ENCODE results near the gene NCOA7. TPM values are rescaled to one million over a fixed set of nuclear protein-coding genes. Genes with fewer than 3 reads are reported as not detected.

The NCOA7 gene
- total RNA-seq, 4 donors from 2014 or later: 17.9 to 72.8 (median 40.6) TPM

DNA sequence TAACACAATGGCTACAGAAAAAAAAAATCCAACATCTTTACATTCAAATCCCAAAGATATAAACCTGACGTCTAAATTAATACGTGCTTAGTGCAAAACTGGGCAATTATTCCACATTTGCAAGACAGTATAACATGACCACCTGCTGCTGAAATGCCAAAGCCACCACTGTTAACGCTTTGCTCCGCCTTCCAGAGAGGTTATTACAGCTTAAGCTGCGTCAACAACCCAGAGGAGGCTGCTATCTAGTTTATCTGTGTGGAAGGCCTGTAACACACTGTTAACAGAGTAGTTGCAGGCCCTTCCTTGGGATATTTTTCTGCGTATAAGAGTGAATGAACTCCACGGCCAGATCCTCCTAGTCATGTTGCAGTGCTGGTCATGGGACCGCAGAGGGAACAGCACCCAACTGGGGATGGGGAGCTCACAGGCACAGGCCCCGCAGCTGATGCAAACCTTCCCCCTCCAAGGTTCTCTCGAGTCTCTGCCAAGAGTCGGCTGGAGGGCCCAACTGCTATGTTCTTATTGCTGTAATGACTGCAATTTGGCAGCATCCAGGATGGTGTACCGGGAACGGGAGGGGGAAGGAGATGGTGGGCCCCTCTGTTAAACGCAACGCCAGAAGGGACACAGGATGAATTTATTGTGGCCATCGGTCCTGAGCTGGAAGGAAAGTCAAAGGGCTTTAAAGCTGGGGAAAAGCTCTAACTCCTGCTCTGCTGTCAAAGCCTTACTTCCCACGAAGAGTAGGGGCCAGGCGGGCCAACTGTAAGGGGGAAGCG is 993 bp upstream of the NCOA7 start:
- no peaks in the 10 kb centered on the region for H3K36me3 ChIP-seq
- no peak for TF ChIP-seq CTCF (IDR thresholded peaks at IDR 0.05)
- TF ChIP-seq POLR2A (IDR thresholded peaks at IDR 0.05): peak in 1 of 2 donors; percentile 20
- no peaks in the 10 kb centered on the region for H3K4me1 ChIP-seq
- DNase-seq: peak; percentile 65 to 67
- peak overlapping the region; percentile 66 to 79 for H3K4me3 ChIP-seq
- H3K27ac ChIP-seq: peak overlapping the region; percentile 98 to 99
- intact Hi-C loops (cut with DNase I; ENCODE audit: low total_unique reads): no loop called here
- H3K27me3 ChIP-seq: no peaks in the 10 kb centered on the region
- no peaks in the 10 kb centered on the region for H3K9me3 ChIP-seq

DNA sequence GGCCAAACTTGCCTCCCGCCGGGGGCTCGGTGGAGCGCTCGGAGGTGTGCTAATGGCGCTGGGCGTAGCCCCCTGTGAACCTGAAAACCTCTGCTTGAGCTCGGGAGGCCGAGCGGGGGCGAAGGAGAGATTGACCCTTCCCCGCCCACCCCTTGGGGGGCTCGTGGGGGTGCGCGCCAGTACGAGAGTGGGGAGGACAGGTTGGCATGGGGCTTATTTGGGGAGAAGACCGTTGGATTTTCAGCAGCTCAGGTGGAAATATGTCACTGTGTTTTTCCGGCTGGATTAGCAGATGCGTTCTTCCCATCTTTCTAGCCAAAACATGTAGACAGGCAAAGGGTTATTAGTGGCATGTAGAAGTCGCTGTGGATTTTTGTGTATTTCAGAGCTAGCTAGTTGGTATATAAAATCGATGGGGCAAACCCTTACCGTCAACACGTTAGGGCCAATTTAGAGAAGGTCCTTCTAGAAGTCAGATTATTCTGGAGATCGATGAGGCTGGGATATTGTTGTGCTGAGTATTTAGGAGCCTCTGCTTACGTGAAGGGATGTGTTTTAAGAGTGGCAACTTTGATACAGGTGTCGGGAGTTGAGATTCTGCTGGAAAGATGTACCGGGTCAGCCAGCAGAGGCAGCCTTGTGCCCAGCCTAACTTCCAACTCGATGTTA is 525 bp downstream of the NCOA7 start:
- DNase-seq: peak in 1 of 2 donors; percentile 40
- intact Hi-C loops (cut with DNase I; ENCODE audit: low total_unique reads): no loop called here
- peak overlapping the region; percentile 98 to 99 for H3K27ac ChIP-seq
- no peaks in the 10 kb centered on the region for H3K4me1 ChIP-seq
- H3K9me3 ChIP-seq: no peaks in the 10 kb centered on the region
- no peaks in the 10 kb centered on the region for H3K27me3 ChIP-seq
- TF ChIP-seq CTCF (IDR thresholded peaks at IDR 0.05) (peak; percentile 19 to 66 (median 40)), POLR2A (IDR thresholded peaks at IDR 0.05) (no peak)
- no peaks in the 10 kb centered on the region for H3K36me3 ChIP-seq
- peak overlapping the region; percentile 66 to 79 for H3K4me3 ChIP-seq

DNA sequence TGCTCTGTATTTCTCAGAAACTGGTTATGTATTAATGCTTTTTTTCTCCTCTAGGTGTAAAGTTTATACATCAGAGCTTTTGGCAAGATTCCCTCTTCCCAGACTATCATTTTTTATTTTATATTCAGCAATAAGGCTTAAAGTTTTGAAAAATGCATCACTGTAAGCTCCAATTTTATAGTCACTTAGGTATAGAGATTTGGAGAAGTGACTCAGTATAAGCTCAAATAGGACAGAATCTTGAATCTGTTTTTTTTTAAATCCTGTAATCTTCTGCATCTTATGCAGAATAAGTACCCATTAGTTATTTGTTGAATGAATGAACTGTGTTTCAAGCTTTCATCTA is 1.0 kb downstream of the NCOA7 start:
- no peaks in the 10 kb centered on the region for H3K27me3 ChIP-seq
- intact Hi-C loops (cut with DNase I; ENCODE audit: low total_unique reads): no loop called here

GRCh38 chr6:125792172-125792571 is 1.4 kb downstream of the NCOA7 start:
- no peaks in the 10 kb centered on the region for H3K4me1 ChIP-seq

More for the DNA sequence above, 1.0 kb downstream of the NCOA7 start:
- Histone ChIP-seq H3K4me1 (no peaks in the 10 kb centered on the region), H3K9me3 (no peaks in the 10 kb centered on the region), H3K27ac (peak overlapping the region; percentile 98 to 99), H3K36me3 (no peaks in the 10 kb centered on the region), H3K4me3 (peak overlapping the region; percentile 66 to 79)
- DNase-seq: no peak
- TF ChIP-seq CTCF (IDR thresholded peaks at IDR 0.05) (peak in 1 of 4 experiments; percentile 6), POLR2A (IDR thresholded peaks at IDR 0.05) (no peak)

More at GRCh38 chr6:125792172-125792571, 1.4 kb downstream of the NCOA7 start:
- no peaks in the 10 kb centered on the region for H3K9me3 ChIP-seq
- H3K27me3 ChIP-seq: no peaks in the 10 kb centered on the region
- H3K4me3 ChIP-seq: no peak overlapping the region
- no peak for DNase-seq
- TF ChIP-seq POLR2A (IDR thresholded peaks at IDR 0.05) (no peak), CTCF (IDR thresholded peaks at IDR 0.05) (no peak)
- no peaks in the 10 kb centered on the region for H3K36me3 ChIP-seq
- H3K27ac ChIP-seq: peak overlapping the region; percentile 29 to 98
- intact Hi-C loops (cut with DNase I; ENCODE audit: low total_unique reads): no loop called here
